ENCODE measurements around the gene RABL3. TPM values are rescaled to one million over a fixed set of nuclear protein-coding genes. Genes with fewer than 3 reads are reported as not detected.
A peak's percentile ranks its signal among the peaks of the same experiment; 100 is the strongest.

RABL3 gene
- total and polyA plus RNA-seq, 2 of the 13 experiments (the other 11 are each of a cell fraction or from before 2014, with no cell fraction given), result 4.8 to 31.9 TPM

DNA sequence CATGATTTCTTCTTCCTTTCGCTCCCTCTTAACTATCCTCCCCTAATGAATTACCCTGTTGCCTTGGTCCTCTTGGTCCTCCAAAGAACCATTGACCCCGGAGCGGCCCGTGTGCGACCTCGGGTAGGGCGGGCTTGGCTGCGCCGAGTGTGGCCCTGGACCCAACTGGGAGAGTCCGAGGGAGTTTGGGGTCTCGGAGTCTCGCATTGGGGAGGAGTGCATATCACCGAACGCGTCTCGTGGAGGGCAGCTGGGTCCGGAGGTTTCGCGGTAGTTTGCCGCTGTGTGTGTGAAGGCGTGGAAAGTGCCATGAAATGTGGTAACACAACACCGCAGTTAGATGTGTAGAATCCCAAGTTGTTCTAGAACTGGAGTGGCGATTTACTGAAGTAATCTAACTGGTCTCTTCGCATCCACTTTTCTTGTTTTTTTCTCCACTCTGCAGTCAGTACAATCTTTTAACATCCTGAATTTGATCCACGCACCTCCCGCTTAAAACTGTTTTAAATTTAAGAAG, 591 bp upstream of the RABL3 start (continued):
- TF ChIP-seq, protein P1, sequence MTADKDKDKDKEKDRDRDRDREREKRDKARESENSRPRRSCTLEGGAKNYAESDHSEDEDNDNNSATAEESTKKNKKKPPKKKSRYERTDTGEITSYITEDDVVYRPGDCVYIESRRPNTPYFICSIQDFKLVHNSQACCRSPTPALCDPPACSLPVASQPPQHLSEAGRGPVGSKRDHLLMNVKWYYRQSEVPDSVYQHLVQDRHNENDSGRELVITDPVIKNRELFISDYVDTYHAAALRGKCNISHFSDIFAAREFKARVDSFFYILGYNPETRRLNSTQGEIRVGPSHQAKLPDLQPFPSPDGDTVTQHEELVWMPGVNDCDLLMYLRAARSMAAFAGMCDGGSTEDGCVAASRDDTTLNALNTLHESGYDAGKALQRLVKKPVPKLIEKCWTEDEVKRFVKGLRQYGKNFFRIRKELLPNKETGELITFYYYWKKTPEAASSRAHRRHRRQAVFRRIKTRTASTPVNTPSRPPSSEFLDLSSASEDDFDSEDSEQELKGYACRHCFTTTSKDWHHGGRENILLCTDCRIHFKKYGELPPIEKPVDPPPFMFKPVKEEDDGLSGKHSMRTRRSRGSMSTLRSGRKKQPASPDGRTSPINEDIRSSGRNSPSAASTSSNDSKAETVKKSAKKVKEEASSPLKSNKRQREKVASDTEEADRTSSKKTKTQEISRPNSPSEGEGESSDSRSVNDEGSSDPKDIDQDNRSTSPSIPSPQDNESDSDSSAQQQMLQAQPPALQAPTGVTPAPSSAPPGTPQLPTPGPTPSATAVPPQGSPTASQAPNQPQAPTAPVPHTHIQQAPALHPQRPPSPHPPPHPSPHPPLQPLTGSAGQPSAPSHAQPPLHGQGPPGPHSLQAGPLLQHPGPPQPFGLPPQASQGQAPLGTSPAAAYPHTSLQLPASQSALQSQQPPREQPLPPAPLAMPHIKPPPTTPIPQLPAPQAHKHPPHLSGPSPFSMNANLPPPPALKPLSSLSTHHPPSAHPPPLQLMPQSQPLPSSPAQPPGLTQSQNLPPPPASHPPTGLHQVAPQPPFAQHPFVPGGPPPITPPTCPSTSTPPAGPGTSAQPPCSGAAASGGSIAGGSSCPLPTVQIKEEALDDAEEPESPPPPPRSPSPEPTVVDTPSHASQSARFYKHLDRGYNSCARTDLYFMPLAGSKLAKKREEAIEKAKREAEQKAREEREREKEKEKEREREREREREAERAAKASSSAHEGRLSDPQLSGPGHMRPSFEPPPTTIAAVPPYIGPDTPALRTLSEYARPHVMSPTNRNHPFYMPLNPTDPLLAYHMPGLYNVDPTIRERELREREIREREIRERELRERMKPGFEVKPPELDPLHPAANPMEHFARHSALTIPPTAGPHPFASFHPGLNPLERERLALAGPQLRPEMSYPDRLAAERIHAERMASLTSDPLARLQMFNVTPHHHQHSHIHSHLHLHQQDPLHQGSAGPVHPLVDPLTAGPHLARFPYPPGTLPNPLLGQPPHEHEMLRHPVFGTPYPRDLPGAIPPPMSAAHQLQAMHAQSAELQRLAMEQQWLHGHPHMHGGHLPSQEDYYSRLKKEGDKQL (CRISPR knock-in tag; IDR thresholded peaks at IDR 0.05; ENCODE audit: low read depth), result no peak
- TF ChIP-seq HOXD1 (CRISPR knock-in tag; IDR thresholded peaks at IDR 0.05) (no peak), ZBTB42 (CRISPR knock-in tag; IDR thresholded peaks at IDR 0.05) (no peak), REST (IDR thresholded peaks at IDR 0.05; ENCODE audit: borderline replicate concordance in 1 of 2, low read depth in 1 of 2, low read length in 2 of 2) (no peak), TP53 (CRISPR knock-in tag; conservative IDR thresholded peaks at IDR 0.05) (no peak; the same call in 1 of the 2 replicates), AGO2 (optimal IDR thresholded peaks at IDR 0.05; ENCODE audit: low read depth, low read length) (no peak), TFDP1 (CRISPR knock-in tag; IDR thresholded peaks at IDR 0.05; ENCODE audit: borderline replicate concordance) (no peak), ZNF256 (CRISPR knock-in tag; conservative IDR thresholded peaks at IDR 0.05) (0 out of 2 replicates have a peak, but pooled peaks have one; percentile 37), PITX1 (CRISPR knock-in tag; IDR thresholded peaks at IDR 0.05) (no peak), ZNF337 (CRISPR knock-in tag; IDR thresholded peaks at IDR 0.05; ENCODE audit: borderline replicate concordance, low read depth) (no peak), ZNF572 (CRISPR knock-in tag; IDR thresholded peaks at IDR 0.05) (no peak), SPEN (CRISPR knock-in tag; IDR thresholded peaks at IDR 0.05; ENCODE audit: low read depth) (no peak), REL (CRISPR knock-in tag; conservative IDR thresholded peaks at IDR 0.05) (no peak), CBX1 (IDR thresholded peaks at IDR 0.05; ENCODE audit: low read depth) (no peak)
- TF ChIP-seq, protein P2, sequence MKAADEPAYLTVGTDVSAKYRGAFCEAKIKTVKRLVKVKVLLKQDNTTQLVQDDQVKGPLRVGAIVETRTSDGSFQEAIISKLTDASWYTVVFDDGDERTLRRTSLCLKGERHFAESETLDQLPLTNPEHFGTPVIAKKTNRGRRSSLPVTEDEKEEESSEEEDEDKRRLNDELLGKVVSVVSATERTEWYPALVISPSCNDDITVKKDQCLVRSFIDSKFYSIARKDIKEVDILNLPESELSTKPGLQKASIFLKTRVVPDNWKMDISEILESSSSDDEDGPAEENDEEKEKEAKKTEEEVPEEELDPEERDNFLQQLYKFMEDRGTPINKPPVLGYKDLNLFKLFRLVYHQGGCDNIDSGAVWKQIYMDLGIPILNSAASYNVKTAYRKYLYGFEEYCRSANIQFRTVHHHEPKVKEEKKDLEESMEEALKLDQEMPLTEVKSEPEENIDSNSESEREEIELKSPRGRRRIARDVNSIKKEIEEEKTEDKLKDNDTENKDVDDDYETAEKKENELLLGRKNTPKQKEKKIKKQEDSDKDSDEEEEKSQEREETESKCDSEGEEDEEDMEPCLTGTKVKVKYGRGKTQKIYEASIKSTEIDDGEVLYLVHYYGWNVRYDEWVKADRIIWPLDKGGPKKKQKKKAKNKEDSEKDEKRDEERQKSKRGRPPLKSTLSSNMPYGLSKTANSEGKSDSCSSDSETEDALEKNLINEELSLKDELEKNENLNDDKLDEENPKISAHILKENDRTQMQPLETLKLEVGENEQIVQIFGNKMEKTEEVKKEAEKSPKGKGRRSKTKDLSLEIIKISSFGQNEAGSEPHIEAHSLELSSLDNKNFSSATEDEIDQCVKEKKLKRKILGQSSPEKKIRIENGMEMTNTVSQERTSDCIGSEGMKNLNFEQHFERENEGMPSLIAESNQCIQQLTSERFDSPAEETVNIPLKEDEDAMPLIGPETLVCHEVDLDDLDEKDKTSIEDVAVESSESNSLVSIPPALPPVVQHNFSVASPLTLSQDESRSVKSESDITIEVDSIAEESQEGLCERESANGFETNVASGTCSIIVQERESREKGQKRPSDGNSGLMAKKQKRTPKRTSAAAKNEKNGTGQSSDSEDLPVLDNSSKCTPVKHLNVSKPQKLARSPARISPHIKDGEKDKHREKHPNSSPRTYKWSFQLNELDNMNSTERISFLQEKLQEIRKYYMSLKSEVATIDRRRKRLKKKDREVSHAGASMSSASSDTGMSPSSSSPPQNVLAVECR (CRISPR knock-in tag; IDR thresholded peaks at IDR 0.05; ENCODE audit: borderline replicate concordance), result peak; percentile 58

Data from HepG2 (cell line).